Measurements from ENCODE around the gene DENND4A. TPM values are rescaled to one million over a fixed set of nuclear protein-coding genes. Genes with fewer than 3 reads are reported as not detected.

Gene DENND4A
- total RNA-seq, 1 experiment from 2014 or later: 13.2 TPM

GRCh38 chr15:65638109-65638508, 154.0 kb downstream of the DENND4A start:
- H3K27ac ChIP-seq (ENCODE audit: low read depth, low read length, poor library complexity, severe bottlenecking): no peak overlapping the region
- no peaks in the 10 kb centered on the region for H3K27me3 ChIP-seq (replicated peaks; ENCODE audit: insufficient read depth, low read depth, low read length, poor library complexity)
- H3K36me3 ChIP-seq (ENCODE audit: insufficient read depth, low read length, poor library complexity, severe bottlenecking): no peaks in the 10 kb centered on the region
- no TSS peak for BruUV-seq (replicated peaks)
- no peaks in the 10 kb centered on the region for H3K4me1 ChIP-seq (ENCODE audit: insufficient read depth, low read length, poor library complexity, severe bottlenecking)
- ChIA-PET POLR2A (ENCODE audit: low non-redundant PET) (no interaction called here), CTCF (interaction anchor here (0.6 to 1.3 kb wide), 2 partner anchors 198 to 232 kb away, joined by 3 to 5 read pairs; no protein-coding TSS in a partner anchor)
- no peak for DNase-seq (ENCODE audit: low spot score)
- H3K4me3 ChIP-seq (ENCODE audit: low read depth, low read length, poor library complexity, severe bottlenecking): no peak overlapping the region
- TF ChIP-seq EZH2 (IDR thresholded peaks at IDR 0.05; ENCODE audit: borderline replicate concordance, low read depth, low read length, poor library complexity, severe bottlenecking): no peak
- no peaks in the 10 kb centered on the region for H3K9me3 ChIP-seq (ENCODE audit: low read depth, low read length, poor library complexity, severe bottlenecking)
- intact Hi-C loops (cut with micrococcal nuclease; ENCODE audit: unreplicated experiment): loop anchor here (5.0 kb wide), 1 partner anchor 219 kb away; no protein-coding TSS in a partner anchor

- BruUV-seq (replicated peaks): no TSS peak
- H3K4me3 ChIP-seq (ENCODE audit: low read depth, low read length, poor library complexity, severe bottlenecking): no peak overlapping the region
- ChIA-PET POLR2A (ENCODE audit: low non-redundant PET) (no interaction called here), CTCF (no interaction called here)
- no peaks in the 10 kb centered on the region for H3K9me3 ChIP-seq (ENCODE audit: low read depth, low read length, poor library complexity, severe bottlenecking)
- DNase-seq (ENCODE audit: low spot score): no peak
- H3K4me1 ChIP-seq (ENCODE audit: insufficient read depth, low read length, poor library complexity, severe bottlenecking): no peaks in the 10 kb centered on the region
- TF ChIP-seq CTCF (conservative IDR thresholded peaks at IDR 0.05; ENCODE audit: low read depth, low read length): no peak
- TF ChIP-seq EZH2 (IDR thresholded peaks at IDR 0.05; ENCODE audit: borderline replicate concordance, low read depth, low read length, poor library complexity, severe bottlenecking): no peak
- no peak overlapping the region for H3K27ac ChIP-seq (ENCODE audit: low read depth, low read length, poor library complexity, severe bottlenecking)
- no peaks in the 10 kb centered on the region for H3K27me3 ChIP-seq (replicated peaks; ENCODE audit: insufficient read depth, low read depth, low read length, poor library complexity)
- H3K36me3 ChIP-seq (ENCODE audit: insufficient read depth, low read length, poor library complexity, severe bottlenecking): no peaks in the 10 kb centered on the region
- intact Hi-C loops (cut with micrococcal nuclease; ENCODE audit: unreplicated experiment): no loop called here
Measured at GRCh38 chr15:65634356-65634755, 157.7 kb downstream of the DENND4A start.

GRCh38 chr15:65633752-65634151, 158.3 kb downstream of the DENND4A start:
- H3K4me3 ChIP-seq (ENCODE audit: low read depth, low read length, poor library complexity, severe bottlenecking): no peak overlapping the region
- ChIA-PET POLR2A (ENCODE audit: low non-redundant PET) (no interaction called here), CTCF (no interaction called here)
- no peak for TF ChIP-seq EZH2 (IDR thresholded peaks at IDR 0.05; ENCODE audit: borderline replicate concordance, low read depth, low read length, poor library complexity, severe bottlenecking)
- no peaks in the 10 kb centered on the region for H3K9me3 ChIP-seq (ENCODE audit: low read depth, low read length, poor library complexity, severe bottlenecking)
- H3K4me1 ChIP-seq (ENCODE audit: insufficient read depth, low read length, poor library complexity, severe bottlenecking): no peaks in the 10 kb centered on the region
- no TSS peak for BruUV-seq (replicated peaks)
- DNase-seq (ENCODE audit: low spot score): no peak
- H3K27ac ChIP-seq (ENCODE audit: low read depth, low read length, poor library complexity, severe bottlenecking): no peak overlapping the region
- no peaks in the 10 kb centered on the region for H3K36me3 ChIP-seq (ENCODE audit: insufficient read depth, low read length, poor library complexity, severe bottlenecking)
- no peaks in the 10 kb centered on the region for H3K27me3 ChIP-seq (replicated peaks; ENCODE audit: insufficient read depth, low read depth, low read length, poor library complexity)
- intact Hi-C loops (cut with micrococcal nuclease; ENCODE audit: unreplicated experiment): no loop called here

- Histone ChIP-seq H3K9me3 (ENCODE audit: low read depth, low read length, poor library complexity, severe bottlenecking) (no peaks in the 10 kb centered on the region), H3K4me3 (ENCODE audit: low read depth, low read length, poor library complexity, severe bottlenecking) (no peak overlapping the region), H3K27me3 (replicated peaks; ENCODE audit: insufficient read depth, low read depth, low read length, poor library complexity) (no peaks in the 10 kb centered on the region), H3K4me1 (ENCODE audit: insufficient read depth, low read length, poor library complexity, severe bottlenecking) (no peaks in the 10 kb centered on the region), H3K27ac (ENCODE audit: low read depth, low read length, poor library complexity, severe bottlenecking) (no peak overlapping the region), H3K36me3 (ENCODE audit: insufficient read depth, low read length, poor library complexity, severe bottlenecking) (no peaks in the 10 kb centered on the region)
- ChIA-PET POLR2A (ENCODE audit: low non-redundant PET) (no interaction called here), CTCF (no interaction called here)
- TF ChIP-seq EZH2 (IDR thresholded peaks at IDR 0.05; ENCODE audit: borderline replicate concordance, low read depth, low read length, poor library complexity, severe bottlenecking): no peak
- TF ChIP-seq CTCF (conservative IDR thresholded peaks at IDR 0.05; ENCODE audit: low read depth, low read length): no peak
- no TSS peak for BruUV-seq (replicated peaks)
- DNase-seq (ENCODE audit: low spot score): no peak
- intact Hi-C loops (cut with micrococcal nuclease; ENCODE audit: unreplicated experiment): no loop called here
Measured at GRCh38 chr15:65632780-65633375, 159.2 kb downstream of the DENND4A start.

Data from A673 (cell line).